Measurements from ENCODE around the gene LMTK2.

The LMTK2 gene

GRCh38 chr7:98193474-98194180, 87.0 kb downstream of the LMTK2 start:
- in situ Hi-C loops (cut with MboI; ENCODE audit: low pct_unique_long_range_greater_than_20kb, low sequenced_read_pairs) = no loop called here

GRCh38 chr7:98194186-98194585, 87.5 kb downstream of the LMTK2 start:
- DNase-seq = no peak
- in situ Hi-C loops (cut with MboI; ENCODE audit: low pct_unique_long_range_greater_than_20kb, low sequenced_read_pairs) = no loop called here

More at GRCh38 chr7:98193474-98194180, 87.0 kb downstream of the LMTK2 start:
- no peak for DNase-seq

GRCh38 chr7:98194672-98195457, 88.2 kb downstream of the LMTK2 start:
- in situ Hi-C loops (cut with MboI; ENCODE audit: low pct_unique_long_range_greater_than_20kb, low sequenced_read_pairs) = no loop called here
- no peak for DNase-seq

GRCh38 chr7:98196706-98197605, 90.3 kb downstream of the LMTK2 start:
- peak; percentile 83 for DNase-seq
- in situ Hi-C loops (cut with MboI; ENCODE audit: low pct_unique_long_range_greater_than_20kb, low sequenced_read_pairs) = no loop called here

GRCh38 chr7:98199131-98199530, 92.5 kb downstream of the LMTK2 start:
- in situ Hi-C loops (cut with MboI; ENCODE audit: low pct_unique_long_range_greater_than_20kb, low sequenced_read_pairs) = no loop called here
- no peak for DNase-seq

- no peak for DNase-seq
- in situ Hi-C loops (cut with MboI; ENCODE audit: low pct_unique_long_range_greater_than_20kb, low sequenced_read_pairs) = no loop called here
These were observed 93.7 kb downstream of the LMTK2 start for GRCh38 chr7:98200364-98200763.

- peak; percentile 88 for DNase-seq
- in situ Hi-C loops (cut with MboI; ENCODE audit: low pct_unique_long_range_greater_than_20kb, low sequenced_read_pairs) = no loop called here
These were observed 95.9 kb downstream of the LMTK2 start for GRCh38 chr7:98202367-98203195.

GRCh38 chr7:98203261-98203963, 96.8 kb downstream of the LMTK2 start:
- in situ Hi-C loops (cut with MboI; ENCODE audit: low pct_unique_long_range_greater_than_20kb, low sequenced_read_pairs) = no loop called here

GRCh38 chr7:98203964-98204605, 97.4 kb downstream of the LMTK2 start:
- DNase-seq = no peak
- in situ Hi-C loops (cut with MboI; ENCODE audit: low pct_unique_long_range_greater_than_20kb, low sequenced_read_pairs) = no loop called here

More at GRCh38 chr7:98203261-98203963, 96.8 kb downstream of the LMTK2 start:
- DNase-seq = no peak

- in situ Hi-C loops (cut with MboI; ENCODE audit: low pct_unique_long_range_greater_than_20kb, low sequenced_read_pairs) = no loop called here
- no peak for DNase-seq
These were observed 98.0 kb downstream of the LMTK2 start for GRCh38 chr7:98204670-98205069.

- no peak for DNase-seq
- in situ Hi-C loops (cut with MboI; ENCODE audit: low pct_unique_long_range_greater_than_20kb, low sequenced_read_pairs) = no loop called here
These were observed 98.6 kb downstream of the LMTK2 start for GRCh38 chr7:98205162-98205845.

GRCh38 chr7:98206451-98207330, 100.0 kb downstream of the LMTK2 start:
- in situ Hi-C loops (cut with MboI; ENCODE audit: low pct_unique_long_range_greater_than_20kb, low sequenced_read_pairs) = no loop called here
- no peak for DNase-seq

GRCh38 chr7:98209166-98209920, 102.7 kb downstream of the LMTK2 start:
- in situ Hi-C loops (cut with MboI; ENCODE audit: low pct_unique_long_range_greater_than_20kb, low sequenced_read_pairs) = no loop called here
- DNase-seq = no peak

GRCh38 chr7:98210513-98211220, 104.0 kb downstream of the LMTK2 start:
- DNase-seq = no peak
- in situ Hi-C loops (cut with MboI; ENCODE audit: low pct_unique_long_range_greater_than_20kb, low sequenced_read_pairs) = no loop called here

- in situ Hi-C loops (cut with MboI; ENCODE audit: low pct_unique_long_range_greater_than_20kb, low sequenced_read_pairs) = no loop called here
- DNase-seq = no peak
These were observed 104.6 kb downstream of the LMTK2 start, which contains the start of gene BHLHA15 for GRCh38 chr7:98211221-98211675. Gene BHLHA15 (plus strand): TSS chr7:98211439. CDS start chr7:98212310, 871 bp downstream.
